Esophagus muscularis mucosa (tissue), 4 donors: ENCODE measurements around the gene CAMSAP2. TPM values are rescaled to one million over a fixed set of nuclear protein-coding genes. Genes with fewer than 3 reads are reported as not detected.

Source experiments
- DNase-seq: peaks from one replicate; pipeline ENCODE4 v3.0.0-alpha.2; 2017; ENCODE audit errors: extremely low spot score
- H3K27ac ChIP-seq, 4 donors: fragments of 200-600 bp; sonication (generic); replicated peaks in 1 of 4; 1 replicate in 3 of 4; 2 replicates in 1 of 4; pipeline ENCODE4 v1.5.1; 2016 to 2019; ENCODE audit warnings: mild to moderate bottlenecking in 1 of 4
- H3K27me3 ChIP-seq, 4 donors: fragments of 200-600 bp; sonication (generic); one replicate each; pipeline versions ENCODE4 v1.5.1 to v1.6.0; 2016 to 2019
- H3K36me3 ChIP-seq, 4 donors: fragments of 200-600 bp; sonication (generic); one replicate each; pipeline ENCODE4 v1.5.1; 2016 to 2019
- H3K4me1 ChIP-seq, 4 donors: fragments of 200-600 bp; sonication (generic); one replicate each; pipeline ENCODE4 v1.5.1; 2016 to 2019
- H3K4me3 ChIP-seq, 4 donors: fragments of 200-600 bp; sonication (generic); 1 replicate in 2 of 4; 2 replicates in 2 of 4; pipeline ENCODE4 v1.5.1; 2016 to 2019; ENCODE audit warnings: mild to moderate bottlenecking in 4 of 4, moderate library complexity in 1 of 4
- H3K9me3 ChIP-seq, 4 donors: fragments of 200-600 bp; sonication (generic); 1 replicate in 3 of 4; 2 replicates in 1 of 4; pipeline ENCODE4 v1.5.1; 2016 to 2019
- EP300 ChIP-seq: sonication (generic); formaldehyde crosslinking; IDR thresholded peaks from one replicate; pipeline ENCODE4 v1.6.1; 2017; ENCODE audit warnings: antibody characterized with exemption
- POLR2A ChIP-seq: fragments of 450-650 bp; IDR thresholded peaks from one replicate; pipeline ENCODE4 v1.6.1; 2017; ENCODE audit warnings: antibody characterized with exemption, moderate library complexity, mild to moderate bottlenecking, low read depth
- POLR2AphosphoS5 ChIP-seq, 2 donors: sonication (generic); formaldehyde crosslinking; IDR thresholded peaks; one replicate each; pipeline ENCODE4 v1.6.1; 2017; ENCODE audit warnings: antibody characterized with exemption in 2 of 2
- WGBS: methylation state at CpG from one replicate; pipeline ENCODE4 v1.1.5; 2018; 5-methylcytosine and 5-hydroxymethylcytosine counted together
- intact Hi-C: fragments of 100-400 bp; cut with DNase I; formaldehyde crosslinking; loops from one replicate; pipeline ENCODE4 v1.15.1; 2023
- total RNA-seq, 4 donors: library from RNA; depleted of rRNA; stranded (reverse); fragments of >200 nt; gene quantifications; one replicate each; pipeline versions ENCODE4 v1.1.0 to v1.2.1, GENCODE V29; 2016
- TF ChIP-seq, protein P1 (sequence below), 3 experiments: fragments of 200-600 bp in 2 of 3; fragments of 450-650 bp in 1 of 3; sonication (generic) in 2 of 3; IDR thresholded peaks; one replicate each; pipeline ENCODE4 v1.5.1; 2017 to 2019; ENCODE audit warnings: antibody characterized with exemption in 3 of 3, mild to moderate bottlenecking in 2 of 3, moderate library complexity in 1 of 3

CAMSAP2 gene
- total RNA-seq, 4 donors from 2014 or later, result 34.6 to 44.0 (median 38.4) TPM

GRCh38 chr1:200774311-200774710 is 35.6 kb downstream of the CAMSAP2 start:
- Histone ChIP-seq H3K9me3 (no peaks in the 10 kb centered on the region), H3K4me1 (peaks cover 30 to 47% (median 38%) of the 10 kb centered on the region in 4 donors), H3K27me3 (no peaks in the 10 kb centered on the region), H3K4me3 (no peak overlapping the region), H3K27ac (peak overlapping the region; percentile 23 to 72 (median 62)), H3K36me3 (peaks cover 0 to 20% (median 9%) of the 10 kb centered on the region in 4 donors)
- intact Hi-C loops, result no loop called here
- no peak for TF ChIP-seq EP300
- no peak for TF ChIP-seq POLR2AphosphoS5 (IDR thresholded peaks at IDR 0.05)
- no peak for TF ChIP-seq POLR2A
- TF ChIP-seq, protein P1, sequence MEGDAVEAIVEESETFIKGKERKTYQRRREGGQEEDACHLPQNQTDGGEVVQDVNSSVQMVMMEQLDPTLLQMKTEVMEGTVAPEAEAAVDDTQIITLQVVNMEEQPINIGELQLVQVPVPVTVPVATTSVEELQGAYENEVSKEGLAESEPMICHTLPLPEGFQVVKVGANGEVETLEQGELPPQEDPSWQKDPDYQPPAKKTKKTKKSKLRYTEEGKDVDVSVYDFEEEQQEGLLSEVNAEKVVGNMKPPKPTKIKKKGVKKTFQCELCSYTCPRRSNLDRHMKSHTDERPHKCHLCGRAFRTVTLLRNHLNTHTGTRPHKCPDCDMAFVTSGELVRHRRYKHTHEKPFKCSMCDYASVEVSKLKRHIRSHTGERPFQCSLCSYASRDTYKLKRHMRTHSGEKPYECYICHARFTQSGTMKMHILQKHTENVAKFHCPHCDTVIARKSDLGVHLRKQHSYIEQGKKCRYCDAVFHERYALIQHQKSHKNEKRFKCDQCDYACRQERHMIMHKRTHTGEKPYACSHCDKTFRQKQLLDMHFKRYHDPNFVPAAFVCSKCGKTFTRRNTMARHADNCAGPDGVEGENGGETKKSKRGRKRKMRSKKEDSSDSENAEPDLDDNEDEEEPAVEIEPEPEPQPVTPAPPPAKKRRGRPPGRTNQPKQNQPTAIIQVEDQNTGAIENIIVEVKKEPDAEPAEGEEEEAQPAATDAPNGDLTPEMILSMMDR (IDR thresholded peaks at IDR 0.05), result no peak
- no peak for DNase-seq
- 45% methylated on average over 2 of the region's 2 CpGs for WGBS

DNA sequence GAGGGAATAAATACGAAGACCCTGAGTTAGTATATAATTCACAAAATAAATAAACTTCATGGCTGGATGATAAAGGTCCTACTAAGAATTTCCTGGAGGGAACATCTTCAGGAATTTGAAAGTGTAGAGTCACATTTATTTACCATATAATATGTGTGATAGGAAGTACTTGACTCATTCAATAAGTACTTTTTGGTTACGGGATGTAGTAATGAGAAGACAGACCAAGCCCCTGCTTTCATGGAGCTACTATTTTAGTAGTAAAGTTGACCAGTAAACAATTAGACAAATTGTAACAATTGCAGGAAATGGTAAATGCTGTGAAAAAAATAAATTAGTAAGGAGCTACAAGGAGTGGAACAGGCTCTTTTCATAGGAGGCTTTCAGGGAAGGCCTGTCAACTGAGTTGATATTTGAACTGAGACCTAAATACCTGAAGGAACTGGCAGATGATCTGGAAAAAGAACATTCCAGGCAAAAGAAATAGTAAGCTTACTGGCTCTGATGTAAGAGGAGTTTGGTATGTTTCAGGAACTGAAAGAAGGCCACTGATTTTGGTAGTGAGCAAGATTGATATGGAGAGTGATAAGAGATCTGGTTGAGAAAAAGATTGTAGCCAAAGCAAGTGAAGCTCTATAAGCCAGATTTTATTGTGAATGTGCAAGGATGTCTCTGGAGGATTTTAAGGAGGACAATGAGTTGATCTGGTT is 36.2 kb downstream of the CAMSAP2 start:
- Histone ChIP-seq H3K27ac (peak overlapping the region; percentile 23 to 72 (median 62)), H3K27me3 (no peaks in the 10 kb centered on the region), H3K9me3 (no peaks in the 10 kb centered on the region), H3K36me3 (peaks cover 0 to 16% (median 7%) of the 10 kb centered on the region in 4 donors), H3K4me3 (no peak overlapping the region), H3K4me1 (peaks cover 34 to 48% (median 39%) of the 10 kb centered on the region in 4 donors)
- TF ChIP-seq EP300 (peak; percentile 37), POLR2A (no peak)
- 73% methylated on average over 2 of the region's 2 CpGs for WGBS
- intact Hi-C loops, result loop anchor here (5.0 kb wide), 1 partner anchor 33 kb away; no protein-coding TSS in a partner anchor
- no peak for DNase-seq

DNA sequence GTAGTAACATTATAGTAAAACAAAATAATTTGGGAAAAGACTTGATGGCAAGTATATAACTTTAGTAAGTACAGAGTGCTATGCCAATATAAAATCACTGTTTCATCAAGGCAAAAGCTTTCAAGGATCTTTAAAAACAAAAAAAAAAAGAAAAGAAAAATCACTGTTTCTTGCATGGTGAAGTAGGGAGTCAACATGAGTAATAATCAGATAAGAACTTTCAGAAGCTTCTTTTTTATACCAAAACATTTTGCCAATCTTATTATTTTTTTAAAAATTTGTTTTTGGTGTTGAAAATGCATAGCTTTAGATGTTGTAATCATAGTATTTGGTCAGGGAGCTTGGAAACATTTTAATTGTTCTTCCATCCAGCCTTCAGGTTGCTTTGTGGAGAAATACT is 37.2 kb downstream of the CAMSAP2 start:
- intact Hi-C loops, result loop anchor here (5.0 kb wide), 1 partner anchor 34 kb away; no protein-coding TSS in a partner anchor
- no peak overlapping the region for H3K4me3 ChIP-seq
- no peaks in the 10 kb centered on the region for H3K27me3 ChIP-seq
- H3K9me3 ChIP-seq, result no peaks in the 10 kb centered on the region
- H3K27ac ChIP-seq, result peak overlapping the region; percentile 23 to 72 (median 62)
- peaks cover 0 to 7% (median 3%) of the 10 kb centered on the region in 4 donors for H3K36me3 ChIP-seq
- peaks cover 41 to 54% (median 48%) of the 10 kb centered on the region in 4 donors for H3K4me1 ChIP-seq
- no peak for DNase-seq
- no peak for TF ChIP-seq POLR2AphosphoS5 (IDR thresholded peaks at IDR 0.05)

GRCh38 chr1:200776949-200777348 is 38.3 kb downstream of the CAMSAP2 start:
- peaks cover 41 to 62% (median 57%) of the 10 kb centered on the region in 4 donors for H3K4me1 ChIP-seq
- no peak overlapping the region for H3K4me3 ChIP-seq
- intact Hi-C loops, result loop anchor here (5.0 kb wide), 1 partner anchor 35 kb away; no protein-coding TSS in a partner anchor
- H3K9me3 ChIP-seq, result no peaks in the 10 kb centered on the region
- H3K27ac ChIP-seq, result peak overlapping the region; percentile 23 to 72 (median 62)
- no peak for DNase-seq
- no peaks in the 10 kb centered on the region for H3K27me3 ChIP-seq
- peaks cover 0 to 5% (median 3%) of the 10 kb centered on the region in 4 donors for H3K36me3 ChIP-seq
- TF ChIP-seq POLR2A (no peak), EP300 (no peak), POLR2AphosphoS5 (IDR thresholded peaks at IDR 0.05) (no peak)
- TF ChIP-seq, protein P1 (IDR thresholded peaks at IDR 0.05), result no peak

- Histone ChIP-seq H3K4me3 (no peak overlapping the region), H3K27ac (no peak overlapping the region), H3K4me1 (peaks cover 41 to 57% (median 55%) of the 10 kb centered on the region in 4 donors), H3K9me3 (no peaks in the 10 kb centered on the region), H3K36me3 (peaks cover 0 to 9% (median 0%) of the 10 kb centered on the region in 4 donors), H3K27me3 (no peaks in the 10 kb centered on the region)
- DNase-seq, result no peak
- intact Hi-C loops, result loop anchor here (5.0 kb wide), 1 partner anchor 36 kb away; no protein-coding TSS in a partner anchor
- TF ChIP-seq POLR2A (no peak), EP300 (no peak), POLR2AphosphoS5 (IDR thresholded peaks at IDR 0.05) (no peak)
- TF ChIP-seq, protein P1 (IDR thresholded peaks at IDR 0.05), result no peak
- WGBS, result 78% methylated on average over 4 of the region's 4 CpGs
These were observed 40.1 kb downstream of the CAMSAP2 start for GRCh38 chr1:200778766-200779165.
